Vagina (tissue), 2 donors: ENCODE measurements around the gene NYAP2. TPM values are rescaled to one million over a fixed set of nuclear protein-coding genes. Genes with fewer than 3 reads are reported as not detected.

Source experiments
- DNase-seq, 2 donors: peaks; one replicate each; pipeline ENCODE4 v3.0.0-alpha.2; 2017; ENCODE audit errors: extremely low spot score in 2 of 2
- H3K27ac ChIP-seq: fragments of 200-600 bp; sonication (generic); one replicate; pipeline ENCODE4 v1.5.1; 2019
- H3K27me3 ChIP-seq: fragments of 200-600 bp; sonication (generic); one replicate; pipeline ENCODE4 v1.5.1; 2019
- H3K36me3 ChIP-seq, 2 donors: fragments of 200-600 bp; sonication (generic); one replicate each; pipeline ENCODE4 v1.5.1; 2017 to 2019
- H3K4me1 ChIP-seq: fragments of 200-600 bp; sonication (generic); one replicate; pipeline ENCODE4 v1.5.1; 2019
- H3K4me3 ChIP-seq, 2 donors: fragments of 200-600 bp; sonication (generic); 1 replicate in 1 of 2; 2 replicates in 1 of 2; pipeline ENCODE4 v1.5.1; 2016 to 2019
- H3K9me3 ChIP-seq: fragments of 200-600 bp; sonication (generic); one replicate; pipeline ENCODE4 v1.5.1; 2019
- POLR2A ChIP-seq, 2 donors: fragments of 450-650 bp; IDR thresholded peaks; one replicate each; pipeline ENCODE4 v1.6.1; 2017; ENCODE audit warnings: antibody characterized with exemption in 2 of 2, mild to moderate bottlenecking in 2 of 2, moderate library complexity in 2 of 2
- POLR2AphosphoS5 ChIP-seq, 2 donors: sonication (generic); formaldehyde crosslinking; IDR thresholded peaks; one replicate each; pipeline ENCODE4 v1.9.0; 2017; ENCODE audit warnings: antibody characterized with exemption in 2 of 2, mild to moderate bottlenecking in 2 of 2, low read depth in 1 of 2; ENCODE audit not compliant: insufficient read depth in 1 of 2
- intact Hi-C: fragments of 100-400 bp; cut with DNase I; formaldehyde crosslinking; loops from one replicate; pipeline ENCODE4 v1.15.1; 2023
- total RNA-seq: library from RNA; depleted of rRNA; stranded (reverse); fragments of >200 nt; gene quantifications from one replicate; pipeline ENCODE4 v1.2.3, GENCODE V29; 2016
- TF ChIP-seq, protein P1 (sequence below), 3 experiments: fragments of 450-650 bp in 2 of 3; fragments of 200-600 bp in 1 of 3; sonication (generic) in 1 of 3; IDR thresholded peaks; one replicate each; pipeline ENCODE4 v1.5.1; 2017 to 2019; ENCODE audit warnings: antibody characterized with exemption in 3 of 3, mild to moderate bottlenecking in 2 of 3, moderate library complexity in 2 of 3

Gene NYAP2
- total RNA-seq, 1 donor from 2014 or later, result 0.25 TPM

DNA sequence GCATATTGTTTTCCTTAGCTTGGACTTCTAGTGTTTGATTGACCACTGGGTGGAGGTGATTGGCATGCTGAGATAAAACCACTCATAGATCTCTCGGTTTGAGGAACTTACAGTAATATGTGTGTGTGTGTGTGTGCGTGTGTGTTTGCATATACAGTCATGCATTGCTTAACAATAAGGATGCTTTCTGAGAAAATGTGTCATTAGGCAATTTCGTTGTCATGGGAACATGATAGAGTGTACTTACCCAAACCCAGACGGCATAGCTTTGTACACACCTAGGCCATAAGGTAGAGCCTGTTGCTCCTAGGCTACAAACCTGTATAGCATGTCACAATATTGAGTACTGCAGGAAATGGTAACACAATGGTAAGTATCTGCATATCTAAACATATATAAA is 167.3 kb downstream of the NYAP2 start:
- no peak overlapping the region for H3K4me3 ChIP-seq
- intact Hi-C loops, result no loop called here
- no peaks in the 10 kb centered on the region for H3K27me3 ChIP-seq
- no peak for DNase-seq
- TF ChIP-seq, protein P1, sequence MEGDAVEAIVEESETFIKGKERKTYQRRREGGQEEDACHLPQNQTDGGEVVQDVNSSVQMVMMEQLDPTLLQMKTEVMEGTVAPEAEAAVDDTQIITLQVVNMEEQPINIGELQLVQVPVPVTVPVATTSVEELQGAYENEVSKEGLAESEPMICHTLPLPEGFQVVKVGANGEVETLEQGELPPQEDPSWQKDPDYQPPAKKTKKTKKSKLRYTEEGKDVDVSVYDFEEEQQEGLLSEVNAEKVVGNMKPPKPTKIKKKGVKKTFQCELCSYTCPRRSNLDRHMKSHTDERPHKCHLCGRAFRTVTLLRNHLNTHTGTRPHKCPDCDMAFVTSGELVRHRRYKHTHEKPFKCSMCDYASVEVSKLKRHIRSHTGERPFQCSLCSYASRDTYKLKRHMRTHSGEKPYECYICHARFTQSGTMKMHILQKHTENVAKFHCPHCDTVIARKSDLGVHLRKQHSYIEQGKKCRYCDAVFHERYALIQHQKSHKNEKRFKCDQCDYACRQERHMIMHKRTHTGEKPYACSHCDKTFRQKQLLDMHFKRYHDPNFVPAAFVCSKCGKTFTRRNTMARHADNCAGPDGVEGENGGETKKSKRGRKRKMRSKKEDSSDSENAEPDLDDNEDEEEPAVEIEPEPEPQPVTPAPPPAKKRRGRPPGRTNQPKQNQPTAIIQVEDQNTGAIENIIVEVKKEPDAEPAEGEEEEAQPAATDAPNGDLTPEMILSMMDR (IDR thresholded peaks at IDR 0.05), result no peak
- TF ChIP-seq POLR2AphosphoS5 (IDR thresholded peaks at IDR 0.05; ENCODE audit: insufficient read depth in 1 of 2, low read depth in 1 of 2) (no peak), POLR2A (IDR thresholded peaks at IDR 0.05) (no peak)
- H3K36me3 ChIP-seq, result no peaks in the 10 kb centered on the region
- no peaks in the 10 kb centered on the region for H3K4me1 ChIP-seq
- H3K9me3 ChIP-seq, result no peaks in the 10 kb centered on the region
- no peak overlapping the region for H3K27ac ChIP-seq

DNA sequence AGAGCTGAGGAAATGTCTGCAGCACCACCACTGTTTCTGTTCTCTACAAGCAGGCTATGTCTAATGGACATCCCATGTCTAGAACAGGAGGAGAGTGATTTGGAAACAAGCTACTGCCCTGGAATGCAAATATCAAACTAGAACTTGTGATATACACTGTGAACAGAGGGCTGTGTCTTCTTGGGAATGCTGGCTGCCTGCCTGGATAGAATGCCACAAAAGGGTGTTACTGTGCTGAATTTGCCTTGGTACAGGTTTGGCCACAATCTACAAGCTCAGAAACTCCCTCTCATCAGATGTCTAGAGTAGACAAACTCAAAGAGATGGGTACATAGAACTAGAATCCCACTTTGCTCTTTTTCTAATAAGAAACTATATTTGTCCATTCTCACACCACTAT is 170.5 kb downstream of the NYAP2 start:
- H3K27ac ChIP-seq, result no peak overlapping the region
- no peaks in the 10 kb centered on the region for H3K27me3 ChIP-seq
- DNase-seq, result no peak
- H3K4me3 ChIP-seq, result no peak overlapping the region
- H3K9me3 ChIP-seq, result no peaks in the 10 kb centered on the region
- TF ChIP-seq, protein P1 (IDR thresholded peaks at IDR 0.05), result no peak
- TF ChIP-seq POLR2AphosphoS5 (IDR thresholded peaks at IDR 0.05; ENCODE audit: insufficient read depth in 1 of 2, low read depth in 1 of 2) (no peak), POLR2A (IDR thresholded peaks at IDR 0.05) (no peak)
- intact Hi-C loops, result no loop called here
- H3K4me1 ChIP-seq, result no peaks in the 10 kb centered on the region
- H3K36me3 ChIP-seq, result no peaks in the 10 kb centered on the region

DNA sequence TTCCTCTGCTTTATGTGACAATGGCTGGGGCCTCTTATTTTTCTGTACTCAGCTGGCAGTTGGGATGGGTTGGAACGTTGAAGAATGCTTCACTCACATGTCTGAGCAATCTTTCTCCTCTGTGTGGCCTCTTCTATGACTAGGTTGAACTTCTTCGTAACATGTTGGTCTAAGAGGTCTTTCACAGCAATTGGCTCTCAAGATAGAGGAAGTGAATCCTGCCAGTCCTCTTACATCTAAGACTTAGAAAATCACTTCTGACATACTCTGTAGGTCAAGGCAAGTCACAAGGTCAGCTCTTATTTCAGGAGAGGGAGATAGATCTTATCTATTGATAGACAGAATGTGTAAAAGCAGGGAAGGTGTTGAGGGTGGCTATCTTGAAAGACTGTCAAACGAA is 174.1 kb downstream of the NYAP2 start:
- Histone ChIP-seq H3K4me1 (no peaks in the 10 kb centered on the region), H3K4me3 (no peak overlapping the region), H3K27ac (no peak overlapping the region), H3K9me3 (no peaks in the 10 kb centered on the region), H3K36me3 (no peaks in the 10 kb centered on the region), H3K27me3 (no peaks in the 10 kb centered on the region)
- DNase-seq, result no peak
- TF ChIP-seq POLR2A (IDR thresholded peaks at IDR 0.05) (no peak), POLR2AphosphoS5 (IDR thresholded peaks at IDR 0.05; ENCODE audit: insufficient read depth in 1 of 2, low read depth in 1 of 2) (no peak)
- TF ChIP-seq, protein P1 (IDR thresholded peaks at IDR 0.05), result no peak
- intact Hi-C loops, result no loop called here

DNA sequence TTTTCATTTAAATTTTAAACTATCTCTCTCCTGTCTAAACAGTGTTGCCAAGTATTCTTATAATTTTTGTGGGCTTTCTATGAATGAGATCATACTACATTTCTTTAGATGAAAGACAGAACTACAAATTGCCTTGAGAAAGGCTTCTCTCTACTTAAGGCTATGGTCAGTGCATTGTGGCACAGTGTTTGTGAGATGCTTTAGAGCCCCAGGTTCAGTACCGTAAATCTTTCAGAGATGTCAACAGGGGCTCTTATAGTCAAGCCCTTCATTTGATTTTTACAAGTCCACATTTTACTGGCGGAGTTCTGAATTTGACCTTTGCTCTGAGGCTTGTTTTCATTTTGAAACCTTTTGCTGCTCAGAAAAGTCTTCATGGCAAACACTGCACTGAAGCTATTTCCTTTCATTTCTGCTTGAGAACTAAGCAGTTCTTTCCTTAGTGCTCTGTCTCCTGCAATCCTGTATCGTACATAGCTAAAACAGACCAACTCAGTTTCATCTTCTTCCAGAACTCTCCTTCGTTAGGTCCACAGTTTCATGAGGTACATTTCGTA is 175.2 kb downstream of the NYAP2 start:
- intact Hi-C loops, result no loop called here
- no peak overlapping the region for H3K4me3 ChIP-seq
- H3K27me3 ChIP-seq, result no peaks in the 10 kb centered on the region
- H3K36me3 ChIP-seq, result no peaks in the 10 kb centered on the region
- no peak for TF ChIP-seq POLR2A (IDR thresholded peaks at IDR 0.05)
- DNase-seq, result no peak
- no peaks in the 10 kb centered on the region for H3K4me1 ChIP-seq
- H3K27ac ChIP-seq, result no peak overlapping the region
- no peaks in the 10 kb centered on the region for H3K9me3 ChIP-seq

DNA sequence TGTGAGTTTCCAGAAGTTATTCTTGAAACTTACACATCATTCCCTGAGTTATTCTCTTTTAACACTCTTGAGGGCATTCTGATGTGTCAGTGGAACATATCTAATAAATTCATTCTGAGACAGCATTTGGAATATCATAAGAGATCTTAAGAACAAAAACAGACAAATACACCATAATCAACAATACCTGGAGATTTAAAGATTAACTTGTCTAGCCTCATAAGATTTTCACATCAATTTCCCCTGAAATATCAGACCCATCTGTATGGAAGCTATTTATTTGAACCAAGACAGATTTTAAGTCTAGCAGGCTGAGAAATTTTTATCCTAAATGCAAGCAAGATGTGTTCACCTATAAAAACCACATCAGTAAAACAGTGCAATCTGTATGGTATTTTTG is 181.6 kb downstream of the NYAP2 start:
- intact Hi-C loops, result no loop called here
- Histone ChIP-seq H3K36me3 (no peaks in the 10 kb centered on the region), H3K4me3 (no peak overlapping the region), H3K4me1 (no peaks in the 10 kb centered on the region), H3K9me3 (no peaks in the 10 kb centered on the region), H3K27ac (no peak overlapping the region), H3K27me3 (no peaks in the 10 kb centered on the region)
- TF ChIP-seq, protein P1 (IDR thresholded peaks at IDR 0.05), result no peak
- TF ChIP-seq POLR2A (IDR thresholded peaks at IDR 0.05) (no peak), POLR2AphosphoS5 (IDR thresholded peaks at IDR 0.05; ENCODE audit: insufficient read depth in 1 of 2, low read depth in 1 of 2) (no peak)
- DNase-seq, result no peak
